ENCODE measurements around the gene EIF1. TPM values are rescaled to one million over a fixed set of nuclear protein-coding genes. Genes with fewer than 3 reads are reported as not detected.

Gene EIF1
- total RNA-seq, 4 donors from 2014 or later = 172 to 458 (median 243) TPM

- H3K4me3 ChIP-seq = no peak overlapping the region
- no peak for DNase-seq (ENCODE audit: low spot score in 2 of 2)
- peaks cover 0 to 51% (median 4%) of the 10 kb centered on the region in 4 donors for H3K4me1 ChIP-seq
- H3K27ac ChIP-seq = peak overlapping the region in 2 of 4 donors; percentile 79 to 86
- no peaks in the 10 kb centered on the region for H3K36me3 ChIP-seq
- H3K9me3 ChIP-seq = no peaks in the 10 kb centered on the region
- no peak for TF ChIP-seq POLR2A (IDR thresholded peaks at IDR 0.05)
- TF ChIP-seq EP300 (IDR thresholded peaks at IDR 0.05) = no peak
- TF ChIP-seq CTCF (IDR thresholded peaks at IDR 0.05) = no peak
- 75 to 83% methylated on average over 10 to 11 of the region's 12 CpGs for WGBS, 2 donors
- H3K27me3 ChIP-seq = no peaks in the 10 kb centered on the region
Measured at GRCh38 chr17:41657936-41658335, 30.7 kb upstream of the EIF1 start.

GRCh38 chr17:41658846-41659245 lies 29.8 kb upstream of the EIF1 start:
- H3K4me3 ChIP-seq = no peak overlapping the region
- TF ChIP-seq EP300 (IDR thresholded peaks at IDR 0.05) = no peak
- peaks cover 0 to 51% (median 4%) of the 10 kb centered on the region in 4 donors for H3K4me1 ChIP-seq
- H3K27me3 ChIP-seq = no peaks in the 10 kb centered on the region
- H3K36me3 ChIP-seq = no peaks in the 10 kb centered on the region
- peak overlapping the region in 1 of 4 donors; percentile 31 for H3K27ac ChIP-seq
- H3K9me3 ChIP-seq = no peaks in the 10 kb centered on the region
- DNase-seq (ENCODE audit: low spot score in 2 of 2) = no peak
- 100% methylated on average over 1 of the region's 5 CpGs; no CpG with 5 or more reads in 1 of the 2 donors for WGBS, 2 donors

- peaks cover 0 to 43% (median 4%) of the 10 kb centered on the region in 4 donors for H3K4me1 ChIP-seq
- TF ChIP-seq CTCF (IDR thresholded peaks at IDR 0.05) (no peak), POLR2A (IDR thresholded peaks at IDR 0.05) (no peak), EP300 (IDR thresholded peaks at IDR 0.05) (no peak)
- no peak for DNase-seq (ENCODE audit: low spot score in 2 of 2)
- no peaks in the 10 kb centered on the region for H3K27me3 ChIP-seq
- 80 to 84% methylated on average over 11 of the region's 11 CpGs for WGBS, 2 donors
- no peaks in the 10 kb centered on the region for H3K36me3 ChIP-seq
- no peak overlapping the region for H3K4me3 ChIP-seq
- no peaks in the 10 kb centered on the region for H3K9me3 ChIP-seq
- no peak overlapping the region for H3K27ac ChIP-seq
Measured at GRCh38 chr17:41659427-41660212, 29.1 kb upstream of the EIF1 start.

- Histone ChIP-seq H3K4me3 (no peak overlapping the region), H3K36me3 (no peaks in the 10 kb centered on the region), H3K27me3 (no peaks in the 10 kb centered on the region), H3K4me1 (peaks cover 0 to 41% (median 5%) of the 10 kb centered on the region in 4 donors), H3K27ac (no peak overlapping the region), H3K9me3 (no peaks in the 10 kb centered on the region)
- no peak for DNase-seq (ENCODE audit: low spot score in 2 of 2)
- no peak for TF ChIP-seq CTCF (IDR thresholded peaks at IDR 0.05)
- no peak for TF ChIP-seq EP300 (IDR thresholded peaks at IDR 0.05)
- TF ChIP-seq POLR2A (IDR thresholded peaks at IDR 0.05) = no peak
- 71% methylated on average over 7 to 8 of the region's 8 CpGs for WGBS, 2 donors
Measured at GRCh38 chr17:41660221-41660711, 28.4 kb upstream of the EIF1 start.

GRCh38 chr17:41663451-41664171 lies 25.1 kb upstream of the EIF1 start:
- Histone ChIP-seq H3K27me3 (no peaks in the 10 kb centered on the region), H3K4me1 (peaks cover 0 to 42% (median 5%) of the 10 kb centered on the region in 4 donors), H3K36me3 (no peaks in the 10 kb centered on the region), H3K4me3 (no peak overlapping the region), H3K27ac (peak overlapping the region in 1 of 4 donors; percentile 14), H3K9me3 (no peaks in the 10 kb centered on the region)
- DNase-seq (ENCODE audit: low spot score in 2 of 2) = no peak
- 65% methylated on average over 8 of the region's 8 CpGs for WGBS, 2 donors
- no peak for TF ChIP-seq EP300 (IDR thresholded peaks at IDR 0.05)
- no peak for TF ChIP-seq POLR2A (IDR thresholded peaks at IDR 0.05)
- no peak for TF ChIP-seq CTCF (IDR thresholded peaks at IDR 0.05)

All from tibial nerve (tissue), 4 donors.